Chondrocyte (in vitro differentiated cells): Measurements from ENCODE around the gene ZNF230. TPM values are rescaled to one million over a fixed set of nuclear protein-coding genes. Genes with fewer than 3 reads are reported as not detected.

ENCODE experiments used
- DNase-seq: peaks from one replicate; pipeline ENCODE4 v3.0.0; 2021; ENCODE audit warnings: mixed read lengths, low spot score
- H3K27ac Mint-ChIP-seq: one replicate; pipeline ENCODE4 v1.8.0; 2021; ENCODE audit warnings: mild to moderate bottlenecking, moderate library complexity, mixed read lengths; ENCODE audit not compliant: unreplicated experiment
- H3K27me3 Mint-ChIP-seq: 2 replicates; pipeline ENCODE4 v1.8.0; 2021; ENCODE audit warnings: low read depth, mixed read lengths
- H3K36me3 Mint-ChIP-seq: 2 replicates; pipeline ENCODE4 v1.8.0; 2021; ENCODE audit warnings: low read depth, mixed read lengths
- H3K4me1 Mint-ChIP-seq: 2 replicates; pipeline ENCODE4 v1.8.0; 2021; ENCODE audit warnings: low read depth, mild to moderate bottlenecking, mixed read lengths
- H3K4me3 Mint-ChIP-seq: one replicate; pipeline ENCODE4 v1.8.0; 2021; ENCODE audit warnings: mild to moderate bottlenecking, moderate library complexity, mixed read lengths; ENCODE audit not compliant: unreplicated experiment
- H3K9me3 Mint-ChIP-seq: 2 replicates; pipeline ENCODE4 v1.8.0; 2021; ENCODE audit warnings: low read depth, mixed read lengths
- CTCF ChIP-seq: fragments of 200-600 bp; sonication (generic); IDR thresholded peaks from 2 replicates; pipeline ENCODE4 v1.5.0; 2021; ENCODE audit warnings: antibody characterized with exemption, mild to moderate bottlenecking, moderate library complexity
- total RNA-seq: library from RNA; stranded (reverse); gene quantifications from 3 replicates; pipeline ENCODE4 v1.2.1, GENCODE V29; 2021

The ZNF230 gene
- total RNA-seq, 1 donor from 2014 or later: 3.3 TPM

GRCh38 chr19:44002212-44002565 lies 568 bp upstream of the ZNF230 start:
- H3K4me3 Mint-ChIP-seq: peak overlapping the region; percentile 99
- peak overlapping the region; percentile 98 for H3K27ac Mint-ChIP-seq
- no peaks in the 10 kb centered on the region for H3K27me3 Mint-ChIP-seq
- H3K4me1 Mint-ChIP-seq: peaks cover 17% of the 10 kb centered on the region
- DNase-seq: no peak
- peaks cover 22% of the 10 kb centered on the region for H3K9me3 Mint-ChIP-seq
- TF ChIP-seq CTCF: no peak
- H3K36me3 Mint-ChIP-seq: peaks cover 17% of the 10 kb centered on the region

- peak overlapping the region; percentile 98 for H3K27ac Mint-ChIP-seq
Observed at GRCh38 chr19:44003461-44004009, 778 bp downstream of the ZNF230 start.

GRCh38 chr19:44005973-44006372 lies 3.2 kb downstream of the ZNF230 start:
- H3K36me3 Mint-ChIP-seq: peaks cover 46% of the 10 kb centered on the region
- no peak for DNase-seq
- H3K4me1 Mint-ChIP-seq: peaks cover 17% of the 10 kb centered on the region
- H3K4me3 Mint-ChIP-seq: no peak overlapping the region
- no peaks in the 10 kb centered on the region for H3K27me3 Mint-ChIP-seq
- no peak for TF ChIP-seq CTCF
- H3K27ac Mint-ChIP-seq: no peak overlapping the region
- H3K9me3 Mint-ChIP-seq: peaks cover 47% of the 10 kb centered on the region

More at GRCh38 chr19:44003461-44004009, 778 bp downstream of the ZNF230 start:
- Mint-ChIP-seq H3K9me3 (peaks cover 26% of the 10 kb centered on the region), H3K4me1 (peaks cover 17% of the 10 kb centered on the region), H3K36me3 (peaks cover 23% of the 10 kb centered on the region), H3K4me3 (peak overlapping the region; percentile 99), H3K27me3 (no peaks in the 10 kb centered on the region)
- no peak for DNase-seq
- peak; percentile 30 for TF ChIP-seq CTCF

- no peak for TF ChIP-seq CTCF
- Mint-ChIP-seq H3K9me3 (peaks cover 55% of the 10 kb centered on the region), H3K27ac (no peak overlapping the region), H3K36me3 (peaks cover 57% of the 10 kb centered on the region), H3K27me3 (no peaks in the 10 kb centered on the region), H3K4me3 (no peak overlapping the region), H3K4me1 (peaks cover 10% of the 10 kb centered on the region)
- DNase-seq: no peak
Observed at GRCh38 chr19:44007473-44007872, 4.7 kb downstream of the ZNF230 start.

- H3K27me3 Mint-ChIP-seq: no peaks in the 10 kb centered on the region
- H3K27ac Mint-ChIP-seq: no peak overlapping the region
- H3K9me3 Mint-ChIP-seq: peaks cover 73% of the 10 kb centered on the region
- no peaks in the 10 kb centered on the region for H3K4me1 Mint-ChIP-seq
- no peak overlapping the region for H3K4me3 Mint-ChIP-seq
- DNase-seq: no peak
- no peak for TF ChIP-seq CTCF
- H3K36me3 Mint-ChIP-seq: peaks cover 64% of the 10 kb centered on the region
Observed at GRCh38 chr19:44010468-44010867, 7.7 kb downstream of the ZNF230 start.
